ENCODE measurements around the gene ITGB3. TPM values are rescaled to one million over a fixed set of nuclear protein-coding genes. Genes with fewer than 3 reads are reported as not detected.

Gene ITGB3
- total RNA-seq, 1 experiment from 2014 or later = 3.8 TPM

DNA sequence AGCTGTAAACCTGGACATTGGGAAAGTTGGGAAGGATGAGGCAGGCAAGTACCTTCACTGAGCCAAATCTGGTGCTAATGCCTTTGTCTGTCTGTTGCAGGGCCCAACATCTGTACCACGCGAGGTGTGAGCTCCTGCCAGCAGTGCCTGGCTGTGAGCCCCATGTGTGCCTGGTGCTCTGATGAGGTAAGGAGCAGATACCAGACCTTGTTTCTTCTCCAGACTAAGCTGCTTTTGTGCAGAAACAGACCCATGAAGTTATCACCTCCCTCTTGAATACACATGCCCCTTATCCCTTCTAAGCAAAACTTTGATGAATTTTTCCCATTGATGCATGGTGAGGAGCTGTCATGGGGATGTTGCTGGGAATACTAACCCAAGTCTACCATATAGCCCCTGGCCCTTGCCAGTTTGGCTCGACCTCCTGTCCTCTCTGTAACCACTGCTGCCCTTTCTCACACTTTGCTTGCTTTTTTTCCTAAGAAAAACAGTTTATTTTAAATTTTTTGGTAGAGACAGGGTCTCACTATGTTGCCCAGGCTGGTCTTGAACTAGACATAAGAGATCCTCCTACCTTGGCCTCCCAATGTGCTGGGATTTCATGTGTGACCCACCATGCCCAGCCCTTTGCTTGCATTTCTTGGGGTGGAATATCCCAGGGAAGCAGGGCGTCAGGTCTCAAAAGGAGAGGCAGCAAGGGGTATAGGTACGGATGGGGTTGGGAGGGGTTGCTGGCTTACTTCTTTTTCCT lies 20.9 kb downstream of the ITGB3 start:
- DNase-seq (ENCODE audit: low read depth) = no peak

DNA sequence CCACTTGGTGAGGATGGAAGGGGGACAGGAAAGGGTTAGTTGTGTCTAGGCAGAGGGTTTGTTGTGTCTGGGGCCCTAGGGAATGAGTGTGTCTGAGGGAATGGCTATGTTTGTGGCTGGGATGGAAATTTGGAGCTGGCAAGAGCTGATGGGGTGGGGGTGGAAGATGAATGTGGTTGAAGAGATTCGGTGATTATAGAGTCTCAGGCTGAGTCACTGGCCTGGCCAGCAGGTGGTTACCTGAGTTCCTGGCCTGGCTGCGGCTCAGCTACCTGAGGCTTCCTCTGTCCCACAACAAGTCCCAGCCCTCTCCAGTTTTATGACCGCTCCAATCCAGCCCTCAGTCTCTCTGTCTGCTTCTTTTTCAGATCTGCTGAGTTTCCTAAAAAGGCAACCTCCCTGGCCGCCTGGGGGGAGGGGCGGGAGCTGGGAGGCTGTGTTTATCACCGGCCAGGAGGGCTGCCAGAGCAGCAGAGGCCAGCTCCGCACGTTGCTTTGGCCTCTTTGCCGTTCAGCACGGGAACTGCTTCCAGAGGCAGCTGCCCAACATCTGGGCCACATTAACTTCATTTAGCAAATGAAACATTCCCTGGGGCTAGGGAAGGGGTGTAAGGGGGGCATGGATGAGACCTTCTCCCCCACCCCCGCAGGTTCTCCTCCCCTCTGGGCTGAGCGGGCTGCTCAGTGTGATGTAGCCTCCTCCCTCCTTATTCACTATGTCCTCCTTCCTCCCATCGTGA lies 21.8 kb downstream of the ITGB3 start:
- no peak for DNase-seq (ENCODE audit: low read depth)

DNA sequence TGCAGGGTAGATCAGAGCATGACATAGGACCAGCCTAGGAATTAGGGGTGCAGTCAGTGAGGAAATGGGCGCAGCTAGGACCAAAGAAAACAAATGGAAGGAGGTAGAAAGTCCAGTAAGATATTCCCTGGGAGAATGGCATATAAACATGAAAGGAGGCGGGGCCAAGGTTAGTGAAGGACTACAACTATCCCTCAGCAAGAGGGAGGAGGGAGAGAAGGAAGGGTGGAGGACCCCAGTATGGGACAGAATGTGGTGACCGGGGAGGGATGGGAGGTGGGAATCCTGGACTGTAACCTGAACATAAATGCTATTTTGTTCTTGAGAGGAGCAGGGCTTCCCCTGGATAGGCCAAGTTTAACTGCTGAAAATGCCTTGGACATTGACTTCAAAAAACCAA lies 22.8 kb downstream of the ITGB3 start:
- DNase-seq (ENCODE audit: low read depth) = no peak

DNA sequence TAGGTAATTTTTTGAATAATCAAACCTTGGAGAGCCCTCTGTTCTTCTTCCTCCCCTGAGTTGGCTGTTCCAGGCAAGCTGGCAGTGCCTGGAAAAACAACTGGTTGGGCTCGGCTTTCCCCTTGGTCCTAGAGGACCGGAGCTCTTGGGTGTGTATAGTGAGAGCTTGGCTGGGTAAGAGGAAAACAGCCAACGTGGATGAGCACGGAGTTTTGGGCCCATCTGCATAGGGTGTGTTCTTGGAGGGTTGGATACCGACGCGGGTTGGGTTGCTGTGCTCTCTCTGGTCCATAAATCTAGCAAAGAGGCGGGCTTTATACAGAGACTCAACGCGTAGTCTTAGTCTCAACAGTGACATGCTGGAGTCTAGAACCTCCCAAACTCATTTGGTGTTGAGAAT lies 23.2 kb downstream of the ITGB3 start:
- peak; percentile 83 for DNase-seq (ENCODE audit: low read depth)

DNA sequence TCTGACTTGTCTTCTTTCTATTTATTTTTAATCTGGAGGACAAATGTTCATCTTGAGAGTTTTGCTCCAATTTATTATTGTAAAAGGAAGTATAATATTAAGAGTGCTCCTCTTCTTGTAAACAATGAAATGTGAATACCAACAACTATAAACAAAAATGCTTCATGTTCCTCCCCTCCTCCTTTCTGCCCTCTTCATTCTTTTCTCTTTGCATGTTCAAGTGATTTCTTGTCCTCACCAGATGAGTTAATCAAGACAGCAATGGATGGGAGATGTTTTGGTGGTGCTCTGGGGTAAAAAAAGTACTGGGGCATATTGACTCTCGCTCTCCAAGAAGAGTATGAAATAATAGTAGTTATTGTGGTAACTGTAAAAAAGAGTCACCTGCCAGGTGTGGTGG lies 24.3 kb downstream of the ITGB3 start:
- no peak for DNase-seq (ENCODE audit: low read depth)

DNA sequence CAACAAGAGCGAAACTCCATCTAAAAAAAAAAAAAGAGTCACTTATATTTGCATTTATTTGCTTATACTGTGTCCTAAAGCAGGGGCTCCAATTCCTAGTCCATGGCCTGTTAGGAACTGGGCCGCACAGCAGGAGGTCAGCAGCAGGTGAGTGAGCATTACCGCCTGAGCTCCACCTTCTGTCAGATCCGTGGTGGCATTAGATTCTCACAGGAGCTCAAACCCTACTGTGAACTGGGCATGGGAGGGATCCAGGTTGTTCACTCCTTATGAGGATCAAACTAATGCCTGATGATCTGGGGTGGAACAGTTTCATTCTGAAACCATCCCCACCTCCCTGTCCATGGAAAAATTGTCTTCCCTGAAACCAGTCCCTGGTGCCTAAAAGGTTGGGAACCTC lies 24.9 kb downstream of the ITGB3 start:
- DNase-seq (ENCODE audit: low read depth) = no peak

DNA sequence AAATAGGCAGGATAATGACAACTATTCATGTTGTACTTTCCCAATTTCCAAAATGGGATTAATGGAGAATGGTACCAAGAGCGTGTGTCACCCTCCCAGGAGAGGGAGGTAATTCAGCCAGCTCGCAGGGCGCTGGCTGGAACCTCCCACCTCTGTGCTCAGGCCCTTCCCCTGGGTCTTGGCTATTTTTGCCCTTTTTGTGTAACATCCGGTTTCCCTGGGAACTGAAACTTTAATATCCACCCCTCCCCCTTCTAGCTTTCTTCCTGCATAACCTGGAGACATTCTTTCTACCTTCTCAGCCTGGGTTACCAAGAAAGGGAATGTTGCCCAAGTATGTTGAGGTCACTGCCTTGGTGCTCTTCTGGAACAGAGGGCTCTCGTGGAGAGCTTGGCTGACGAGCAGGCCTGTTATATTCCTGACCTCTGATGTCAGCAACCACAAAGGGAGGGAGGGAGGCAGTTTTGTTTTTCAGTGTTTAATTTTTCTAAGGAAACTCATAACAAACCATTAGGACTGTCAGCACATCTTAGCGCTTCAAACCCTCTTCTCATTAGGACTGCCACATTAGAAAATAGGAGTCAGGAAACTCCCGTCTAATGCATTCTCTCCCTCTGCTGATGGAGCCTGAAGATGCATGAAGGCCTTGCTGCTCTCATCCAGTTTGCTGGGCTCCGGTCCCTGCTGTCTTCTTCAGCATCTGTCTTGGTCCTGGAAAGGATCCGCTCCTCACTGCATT lies 25.6 kb downstream of the ITGB3 start:
- DNase-seq (ENCODE audit: low read depth) = peak; percentile 93

DNA sequence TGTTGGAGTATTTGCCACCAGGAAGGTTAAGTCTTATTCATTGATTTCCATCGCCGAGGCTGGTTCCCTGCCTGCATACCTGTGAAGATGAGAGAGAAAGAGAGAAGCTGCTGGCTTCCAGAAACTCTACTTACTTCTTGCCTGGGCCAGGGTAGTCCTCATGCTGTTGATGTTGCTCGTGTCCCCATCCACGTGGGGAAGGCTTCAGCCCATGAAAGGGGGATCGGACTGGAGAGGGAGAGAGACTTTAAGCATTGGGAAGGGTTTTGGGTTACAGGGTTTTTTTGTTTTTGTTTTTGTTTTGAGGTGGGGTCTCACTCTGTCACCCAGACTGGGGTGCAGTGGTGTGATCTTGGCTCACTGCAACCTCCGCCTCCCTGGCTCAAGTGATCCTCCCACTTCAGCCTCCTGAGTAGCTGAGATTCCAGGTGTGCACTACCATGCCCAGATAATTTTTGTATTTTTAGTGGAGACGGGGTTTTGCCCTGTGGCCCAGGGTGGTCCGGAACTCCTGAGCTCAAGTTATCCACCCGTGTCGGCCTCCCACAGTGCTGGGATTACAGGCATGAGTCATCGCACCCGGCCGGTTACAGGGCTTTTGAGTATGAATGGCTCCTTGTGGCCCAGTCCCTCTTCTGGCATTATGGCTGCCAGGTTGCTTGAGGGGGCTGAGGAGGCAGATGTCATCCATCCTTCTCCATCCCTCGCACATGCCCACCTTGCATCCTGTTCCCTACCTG lies 26.6 kb downstream of the ITGB3 start:
- DNase-seq (ENCODE audit: low read depth) = peak; percentile 64

DNA sequence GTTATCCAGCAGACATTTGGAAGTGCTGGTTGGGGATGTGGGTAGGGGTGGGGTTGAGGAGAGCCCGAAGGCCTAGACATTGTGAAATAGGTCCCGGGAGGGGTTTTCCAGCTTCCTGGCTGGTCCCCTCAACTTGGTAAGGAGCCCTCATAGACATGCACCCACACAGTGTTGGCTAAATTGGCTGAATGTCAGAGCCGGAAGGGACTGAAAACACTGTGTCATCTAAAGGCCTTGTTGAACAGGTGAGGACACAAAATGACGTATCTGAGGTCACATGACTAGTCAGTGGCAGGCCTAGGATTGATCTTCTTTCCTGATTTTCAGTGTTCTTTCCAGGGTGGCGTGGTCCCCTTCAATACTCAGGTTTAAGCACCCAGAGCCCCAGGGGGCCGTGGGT lies 27.6 kb downstream of the ITGB3 start:
- no peak for DNase-seq (ENCODE audit: low read depth)

DNA sequence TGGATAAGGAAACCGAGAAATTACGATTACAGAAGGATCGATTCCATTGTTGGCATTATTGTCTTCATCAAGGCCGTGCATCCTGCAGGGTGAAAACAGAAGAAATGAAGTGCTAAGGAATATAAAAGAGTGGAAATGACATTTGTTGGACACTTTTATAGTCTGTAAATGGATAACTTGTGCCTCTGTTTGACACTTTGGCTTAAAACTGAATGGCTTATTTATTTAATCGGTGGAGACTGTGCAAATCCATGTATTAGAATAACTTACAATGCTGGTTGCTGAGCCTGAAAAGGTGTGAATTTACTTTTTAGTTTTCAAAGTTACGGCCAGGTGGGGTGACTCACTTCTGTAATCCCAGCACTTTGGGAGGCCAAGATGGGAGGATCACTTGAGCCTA lies 31.4 kb downstream of the ITGB3 start:
- DNase-seq (ENCODE audit: low read depth) = no peak

DNA sequence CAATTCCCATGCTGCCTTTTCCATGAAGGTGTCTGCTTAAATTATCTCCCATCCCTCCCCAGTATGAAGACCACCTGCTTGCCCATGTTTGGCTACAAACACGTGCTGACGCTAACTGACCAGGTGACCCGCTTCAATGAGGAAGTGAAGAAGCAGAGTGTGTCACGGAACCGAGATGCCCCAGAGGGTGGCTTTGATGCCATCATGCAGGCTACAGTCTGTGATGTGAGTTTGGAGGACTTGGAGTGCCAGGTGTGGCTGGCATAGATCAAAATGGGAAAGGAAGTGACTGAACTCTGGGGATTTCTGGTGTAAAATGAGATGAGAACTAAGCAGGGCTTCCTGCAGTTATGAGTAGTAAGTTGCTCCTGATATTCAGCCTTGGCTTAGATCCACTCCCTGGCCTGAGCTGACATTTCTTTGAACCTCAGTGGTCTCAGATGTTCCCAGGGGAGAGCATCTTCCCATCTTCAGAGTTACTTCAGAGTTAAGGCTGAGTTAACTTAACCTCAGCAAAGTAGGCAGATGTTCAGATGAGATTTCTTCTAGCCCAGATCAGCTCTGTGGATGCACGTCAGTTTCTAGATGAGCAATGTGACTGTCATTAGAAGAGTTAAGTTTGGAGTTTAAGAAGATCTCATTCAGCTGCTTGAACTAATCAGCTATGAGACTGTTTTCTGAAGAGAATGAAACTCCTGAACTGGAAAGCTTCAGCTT lies 32.7 kb downstream of the ITGB3 start:
- DNase-seq (ENCODE audit: low read depth) = peak; percentile 80

DNA sequence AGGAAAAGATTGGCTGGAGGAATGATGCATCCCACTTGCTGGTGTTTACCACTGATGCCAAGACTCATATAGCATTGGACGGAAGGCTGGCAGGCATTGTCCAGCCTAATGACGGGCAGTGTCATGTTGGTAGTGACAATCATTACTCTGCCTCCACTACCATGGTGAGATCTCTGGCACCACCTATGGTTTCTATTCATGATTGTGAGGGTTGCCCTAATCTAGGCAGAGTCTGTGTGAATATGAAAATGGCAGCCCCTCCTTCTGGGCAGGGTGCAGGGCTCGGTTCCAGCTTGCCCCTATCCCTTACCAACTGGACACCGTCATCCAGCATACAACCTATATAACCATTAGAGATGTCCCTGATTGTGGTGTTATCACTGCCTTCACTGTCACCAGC lies 33.4 kb downstream of the ITGB3 start:
- no peak for DNase-seq (ENCODE audit: low read depth)

DNA sequence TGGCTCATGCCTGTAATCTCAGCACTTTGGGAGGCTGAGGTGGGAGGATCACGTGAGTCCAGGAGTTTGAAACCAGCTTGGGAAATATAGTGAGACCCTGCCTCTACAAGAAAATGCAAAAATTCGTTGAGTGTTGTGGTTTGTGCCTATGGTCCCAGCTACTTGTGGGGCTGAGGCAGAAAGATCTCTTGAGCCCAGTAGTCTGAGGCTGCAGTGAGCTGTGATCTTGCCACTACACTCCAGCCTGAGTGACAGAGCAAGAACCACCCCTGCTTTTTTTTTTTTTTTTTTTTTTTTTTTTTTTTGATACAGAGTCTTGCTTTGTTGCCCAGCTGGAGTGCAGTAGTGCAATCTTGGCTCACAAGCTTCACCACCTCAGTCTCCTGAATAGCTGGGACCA lies 34.0 kb downstream of the ITGB3 start:
- no peak for DNase-seq (ENCODE audit: low read depth)

DNA sequence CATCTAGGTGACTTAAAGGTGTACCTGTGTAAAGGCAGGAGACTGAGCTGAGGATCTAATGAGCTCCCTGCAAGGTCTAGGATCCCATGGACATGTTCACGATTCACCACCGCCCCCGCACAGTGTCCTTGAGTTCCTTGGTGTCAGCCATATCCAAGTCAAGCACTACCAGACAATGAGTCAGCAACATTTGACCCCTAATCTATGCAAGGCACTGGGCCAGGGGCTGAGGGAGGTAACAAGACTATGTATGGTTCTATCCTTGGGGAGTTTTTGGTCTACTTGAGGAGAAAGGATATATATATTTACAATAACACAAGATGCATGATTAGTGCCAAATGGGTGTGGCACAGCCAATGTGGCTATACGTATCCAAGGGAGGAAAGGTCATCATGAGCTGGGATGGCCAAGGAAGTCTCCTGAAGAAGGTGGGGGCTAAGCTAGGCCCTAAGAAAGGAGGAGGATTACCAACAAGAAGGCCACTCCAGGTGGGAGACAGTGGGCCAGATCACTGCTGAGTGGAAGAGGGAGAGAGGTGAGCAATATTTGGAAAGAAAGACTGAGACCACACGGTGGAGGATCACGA lies 35.0 kb downstream of the ITGB3 start:
- DNase-seq (ENCODE audit: low read depth) = no peak

DNA sequence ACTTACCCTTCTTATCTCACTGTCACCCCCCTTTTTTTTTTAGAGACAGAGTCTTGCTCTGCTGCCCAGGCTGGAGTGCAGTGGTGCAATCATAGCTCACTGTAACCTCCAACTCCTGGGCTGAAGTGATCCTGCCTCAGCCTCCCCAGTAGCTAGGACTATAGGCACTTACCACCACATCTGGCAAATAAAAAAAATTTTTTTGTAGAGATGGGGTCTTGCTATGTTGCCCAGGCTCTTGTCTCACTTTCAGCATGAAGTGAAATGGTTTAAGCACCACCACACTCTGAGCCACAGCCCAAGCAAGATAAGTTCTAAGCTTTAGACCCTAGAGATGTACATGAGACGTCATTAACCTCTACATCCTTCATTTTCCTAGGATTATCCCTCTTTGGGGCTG lies 35.7 kb downstream of the ITGB3 start:
- no peak for DNase-seq (ENCODE audit: low read depth)

DNA sequence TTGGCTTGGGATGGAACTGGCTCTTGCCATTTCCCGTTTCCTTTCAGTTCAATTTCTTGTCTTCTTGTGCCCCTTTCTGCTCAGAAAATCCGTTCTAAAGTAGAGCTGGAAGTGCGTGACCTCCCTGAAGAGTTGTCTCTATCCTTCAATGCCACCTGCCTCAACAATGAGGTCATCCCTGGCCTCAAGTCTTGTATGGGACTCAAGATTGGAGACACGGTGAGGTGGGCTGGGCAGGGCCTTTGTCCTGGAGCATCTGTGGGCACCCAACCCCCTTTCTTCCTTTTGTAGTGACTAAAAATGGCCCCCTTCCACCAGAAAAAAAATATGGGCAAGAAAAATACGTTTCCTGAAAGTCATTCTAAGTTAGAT lies 37.2 kb downstream of the ITGB3 start:
- DNase-seq (ENCODE audit: low read depth) = no peak

DNA sequence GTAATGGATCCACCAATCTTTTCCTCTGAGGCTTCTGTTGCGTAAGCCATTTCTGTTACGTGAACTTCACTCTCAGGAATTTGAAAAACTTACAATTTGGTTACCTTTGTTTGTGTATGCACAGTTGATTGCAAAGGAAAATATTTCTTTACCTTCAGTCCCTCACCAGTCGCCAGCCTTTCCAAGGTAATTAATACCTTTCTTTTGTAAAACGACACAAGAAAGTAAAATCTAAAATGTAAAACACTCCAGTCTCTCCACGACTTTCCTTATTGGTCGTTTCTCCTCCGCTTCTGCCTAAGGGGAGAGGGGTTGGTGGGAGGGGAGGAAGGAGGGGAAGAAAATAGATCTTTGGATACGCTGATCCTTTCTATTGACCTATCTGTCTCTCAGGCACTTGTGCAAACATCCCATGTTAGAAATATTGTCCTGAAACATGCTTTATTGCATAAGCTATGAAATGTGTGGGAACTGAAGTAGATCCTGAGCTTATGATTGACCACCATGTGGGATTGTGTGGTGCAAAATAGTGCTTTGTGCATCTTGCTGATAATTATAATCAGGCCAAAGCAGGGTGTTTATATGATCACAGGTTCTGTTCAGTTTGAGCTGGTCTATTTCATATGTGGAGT lies 37.7 kb downstream of the ITGB3 start:
- DNase-seq (ENCODE audit: low read depth) = no peak

DNA sequence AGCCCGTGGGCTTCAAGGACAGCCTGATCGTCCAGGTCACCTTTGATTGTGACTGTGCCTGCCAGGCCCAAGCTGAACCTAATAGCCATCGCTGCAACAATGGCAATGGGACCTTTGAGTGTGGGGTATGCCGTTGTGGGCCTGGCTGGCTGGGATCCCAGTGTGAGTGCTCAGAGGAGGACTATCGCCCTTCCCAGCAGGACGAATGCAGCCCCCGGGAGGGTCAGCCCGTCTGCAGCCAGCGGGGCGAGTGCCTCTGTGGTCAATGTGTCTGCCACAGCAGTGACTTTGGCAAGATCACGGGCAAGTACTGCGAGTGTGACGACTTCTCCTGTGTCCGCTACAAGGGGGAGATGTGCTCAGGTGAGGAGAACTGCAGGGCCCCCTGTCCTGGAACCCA lies 38.6 kb downstream of the ITGB3 start:
- no peak for DNase-seq (ENCODE audit: low read depth)

DNA sequence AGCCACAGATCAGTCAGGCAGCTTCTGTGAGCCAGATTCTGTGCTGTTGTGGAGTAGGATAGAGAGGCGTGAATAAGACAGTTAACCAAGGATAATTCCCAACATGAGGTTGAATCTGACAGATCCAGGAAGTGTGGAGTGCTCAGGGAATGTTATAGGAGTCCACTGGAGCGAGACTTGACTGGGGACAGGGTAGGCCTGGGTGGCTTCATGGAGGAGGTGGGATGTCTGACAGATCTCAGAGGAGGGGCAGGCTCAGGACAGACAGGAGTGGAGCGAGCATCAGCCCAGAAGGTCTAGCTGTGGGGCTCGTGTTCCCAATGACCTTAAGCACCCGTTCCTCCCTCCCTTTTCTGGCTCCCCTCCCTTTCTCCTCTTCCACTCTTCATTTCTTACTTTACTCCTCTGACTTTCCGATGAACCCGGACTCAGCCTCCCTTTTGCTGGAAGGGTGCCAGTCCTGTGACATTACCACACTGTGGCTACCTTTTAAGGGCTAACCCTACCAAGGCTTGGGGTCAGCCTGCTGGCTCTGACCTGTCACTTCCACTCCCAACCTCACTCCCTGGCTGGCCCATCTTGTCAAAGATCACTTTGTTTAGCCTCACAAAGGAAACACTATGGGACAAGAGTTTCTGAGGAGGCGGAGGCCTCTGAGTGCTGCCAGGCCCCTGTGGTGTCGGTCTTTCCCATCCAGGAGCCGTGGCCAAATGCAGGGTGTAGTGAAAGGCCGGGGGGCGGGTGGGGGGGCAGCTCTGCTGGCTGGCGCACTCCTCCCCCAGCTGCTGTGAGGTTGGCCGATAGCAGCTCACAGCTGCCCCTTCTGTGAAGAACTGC lies 41.6 kb downstream of the ITGB3 start:
- DNase-seq (ENCODE audit: low read depth) = no peak

DNA sequence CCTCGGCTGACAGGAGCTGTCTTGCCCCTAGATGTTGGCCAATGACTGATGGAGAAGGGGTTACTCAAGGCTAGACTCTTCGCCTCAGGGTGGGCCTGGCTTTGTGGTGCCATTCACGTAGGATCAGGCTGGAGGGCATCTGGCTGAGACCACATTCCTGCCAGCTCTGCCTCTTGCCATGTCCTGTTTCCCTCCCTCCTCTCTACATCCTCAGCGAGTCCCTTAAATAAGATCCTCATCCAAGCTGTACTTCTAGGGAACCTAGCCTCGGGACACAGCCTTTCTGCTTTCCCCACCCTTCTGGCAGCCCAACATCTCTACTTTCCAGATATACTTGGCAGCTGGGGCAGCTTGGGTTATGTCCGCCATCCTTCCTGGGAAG lies 42.2 kb downstream of the ITGB3 start:
- DNase-seq (ENCODE audit: low read depth) = no peak

All from LHCN-M2 (cell line).